ENCODE data around the gene RFC5. TPM values are rescaled to one million over a fixed set of nuclear protein-coding genes. Genes with fewer than 3 reads are reported as not detected.

Gene RFC5
- total and polyA plus RNA-seq, 10 of the 15 experiments (the other 5 are each of a cell fraction or from before 2014, with no cell fraction given), result 30.9 to 73.3 (median 53.5) TPM

DNA sequence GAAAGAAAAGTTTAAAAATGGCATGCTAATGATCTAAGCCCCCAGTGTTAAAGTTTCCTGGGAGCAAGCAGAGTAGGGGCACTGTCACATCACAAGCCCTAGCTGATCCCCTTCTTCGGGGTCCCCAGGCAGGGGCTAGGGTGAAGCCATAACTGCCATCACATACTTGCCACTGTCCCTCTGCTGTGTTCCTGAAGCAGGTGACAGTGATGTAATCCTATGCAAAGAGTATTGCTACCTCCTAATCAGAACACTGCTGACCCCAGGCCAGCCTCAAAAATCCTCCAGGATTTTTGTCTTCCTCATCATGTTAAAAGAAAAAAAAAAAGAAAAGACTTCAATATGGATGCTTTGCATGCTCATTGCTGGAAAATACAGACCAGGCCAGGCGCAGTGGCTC, 1.2 kb upstream of the RFC5 start:
- no peak for DNase-seq (ENCODE audit: low read depth, low spot score)
- H3K4me3 ChIP-seq, result no peak overlapping the region
- SMC1A ChIA-PET (ENCODE audit: uncharacterized antibody, unreplicated experiment), result no interaction called here
- no peaks in the 10 kb centered on the region for H3K27me3 ChIP-seq (replicated peaks in 1 of 2; ENCODE audit: control insufficient read depth in 2 of 2, insufficient read depth in 2 of 2, low read length in 1 of 2)
- H2AFZ ChIP-seq (ENCODE audit: control insufficient read depth, low read depth, low read length), result no peak overlapping the region
- RAD21 ChIA-PET (ENCODE audit: unreplicated experiment), result no interaction called here
- H3K9ac ChIP-seq (ENCODE audit: control insufficient read depth, insufficient read depth, low read length), result no peak overlapping the region
- H3K79me2 ChIP-seq (ENCODE audit: control insufficient read depth, insufficient read depth, low read length), result peaks cover 18% of the 10 kb centered on the region
- peaks cover 3 to 4% of the 10 kb centered on the region in 2 experiments; a peak in 2 of 4 replicates for H3K36me3 ChIP-seq (ENCODE audit: control insufficient read depth in 2 of 2, insufficient read depth in 2 of 2, low read length in 1 of 2)
- no peaks in the 10 kb centered on the region; the same call in 2 of the 3 replicates for H3K9me3 ChIP-seq (replicated peaks; ENCODE audit: control insufficient read depth, insufficient read depth, low read length)
- no peak overlapping the region for H3K4me2 ChIP-seq (ENCODE audit: control insufficient read depth, insufficient read depth)
- CTCF ChIA-PET, result no interaction called here
- WGBS (ENCODE audit: insufficient coverage, insufficient replicate concordance, low lambda C conversion rate, missing lambda C conversion rate), result 50% methylated on average over 2 of the region's 2 CpGs
- intact Hi-C loops (cut with micrococcal nuclease; ENCODE audit: unreplicated experiment) (loop anchor here (5.0 kb wide), 1 partner anchor 138 kb away; no protein-coding TSS in a partner anchor), in situ Hi-C loops (cut with MboI) (no loop called here)
- ATAC-seq, result no peak
- no peak for TF ChIP-seq MTA2 (IDR thresholded peaks at IDR 0.05; ENCODE audit: low read depth)
- TF ChIP-seq WRNIP1 (IDR thresholded peaks at IDR 0.05; ENCODE audit: borderline replicate concordance, low read depth, low read length), result no peak
- no peak for TF ChIP-seq RFX5 (IDR thresholded peaks at IDR 0.05; ENCODE audit: low read depth, low read length)
- no peak for TF ChIP-seq ETV6 (conservative IDR thresholded peaks at IDR 0.05 in 1 of 2, IDR thresholded peaks at IDR 0.05 in 1 of 2; ENCODE audit: borderline replicate concordance in 1 of 2, low read depth in 1 of 2)
- no peak for TF ChIP-seq TCF7 (IDR thresholded peaks at IDR 0.05; ENCODE audit: borderline replicate concordance)
- TF ChIP-seq, protein P1, sequence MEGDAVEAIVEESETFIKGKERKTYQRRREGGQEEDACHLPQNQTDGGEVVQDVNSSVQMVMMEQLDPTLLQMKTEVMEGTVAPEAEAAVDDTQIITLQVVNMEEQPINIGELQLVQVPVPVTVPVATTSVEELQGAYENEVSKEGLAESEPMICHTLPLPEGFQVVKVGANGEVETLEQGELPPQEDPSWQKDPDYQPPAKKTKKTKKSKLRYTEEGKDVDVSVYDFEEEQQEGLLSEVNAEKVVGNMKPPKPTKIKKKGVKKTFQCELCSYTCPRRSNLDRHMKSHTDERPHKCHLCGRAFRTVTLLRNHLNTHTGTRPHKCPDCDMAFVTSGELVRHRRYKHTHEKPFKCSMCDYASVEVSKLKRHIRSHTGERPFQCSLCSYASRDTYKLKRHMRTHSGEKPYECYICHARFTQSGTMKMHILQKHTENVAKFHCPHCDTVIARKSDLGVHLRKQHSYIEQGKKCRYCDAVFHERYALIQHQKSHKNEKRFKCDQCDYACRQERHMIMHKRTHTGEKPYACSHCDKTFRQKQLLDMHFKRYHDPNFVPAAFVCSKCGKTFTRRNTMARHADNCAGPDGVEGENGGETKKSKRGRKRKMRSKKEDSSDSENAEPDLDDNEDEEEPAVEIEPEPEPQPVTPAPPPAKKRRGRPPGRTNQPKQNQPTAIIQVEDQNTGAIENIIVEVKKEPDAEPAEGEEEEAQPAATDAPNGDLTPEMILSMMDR (IDR thresholded peaks at IDR 0.05 in 2 of 3, conservative IDR thresholded peaks at IDR 0.05 in 1 of 3; ENCODE audit: control insufficient read depth in 2 of 3, extremely low read depth in 1 of 3, insufficient read depth in 1 of 3, low read depth in 3 of 3, low read length in 3 of 3), result no peak
- TF ChIP-seq ATF7 (IDR thresholded peaks at IDR 0.05; ENCODE audit: low read depth), result no peak
- no peak for TF ChIP-seq KLF5 (IDR thresholded peaks at IDR 0.05; ENCODE audit: partially characterized antibody)
- no peak for TF ChIP-seq ZNF24 (IDR thresholded peaks at IDR 0.05)
- TF ChIP-seq RAD51 (IDR thresholded peaks at IDR 0.05), result no peak
- no peak for TF ChIP-seq BACH1 (IDR thresholded peaks at IDR 0.05; ENCODE audit: borderline replicate concordance)
- TF ChIP-seq MXI1 (IDR thresholded peaks at IDR 0.05; ENCODE audit: low read depth, low read length), result no peak
- TF ChIP-seq IKZF2 (IDR thresholded peaks at IDR 0.05), result no peak
- no TSS peak for BruUV-seq (replicated peaks)
- H3K27ac ChIP-seq (ENCODE audit: control insufficient read depth, insufficient read depth), result no peak overlapping the region
- 0 out of 2 replicates have a peak, but pooled peaks cover 3% of the 10 kb centered on the region for H3K4me1 ChIP-seq (ENCODE audit: control insufficient read depth, insufficient read depth, low read length)
- POLR2A ChIA-PET, result no interaction called here
- no peaks in the 10 kb centered on the region for H4K20me1 ChIP-seq (ENCODE audit: control insufficient read depth, insufficient read depth)
- FAIRE-seq, result no peak

All from GM12878 (cell line).